Common myeloid progenitor, CD34-positive (primary cell): ENCODE results near the gene KDM2B.
A peak's percentile ranks its signal among the peaks of the same experiment; 100 is the strongest.
"Not testable (repeated sequence)": the region's sequence is repeated elsewhere in the genome, so short reads cannot be mapped to it uniquely, and the experiment has no call there.

ENCODE experiments used
- CTCF ChIA-PET: fragments of 350-600 bp; sonication (Branson Sonifier 250); formaldehyde crosslinking; loops from one replicate; lab custom pipeline; 2021; ENCODE audit warnings: antibody characterized with exemption; lab: Charles Lee
- POLR2A ChIA-PET: fragments of 350-600 bp; sonication (Branson Sonifier 250); formaldehyde crosslinking; loops from one replicate; lab custom pipeline; 2021; ENCODE audit warnings: antibody characterized with exemption; lab: Charles Lee
- DNase-seq, 3 donors: peaks; one replicate each; pipeline versions ENCODE4 v3.0.0 to v3.0.0-alpha.2; 2013
- H3K27ac ChIP-seq, 2 experiments: 1 replicate in 1 of 2; 2 replicates in 1 of 2; pipeline ENCODE4 v1.7.0; 2013; ENCODE audit warnings: inconsistent platforms in 2 of 2, low read length in 2 of 2, mild to moderate bottlenecking in 2 of 2, low read depth in 1 of 2, moderate library complexity in 1 of 2; ENCODE audit not compliant: severe bottlenecking in 2 of 2, insufficient read depth in 1 of 2, poor library complexity in 1 of 2
- H3K27me3 ChIP-seq, 5 experiments: replicated peaks in 2 of 5; 1 replicate in 3 of 5; 2 replicates in 2 of 5; pipeline versions ENCODE4 v1.6.1 to v1.7.0; 2013; ENCODE audit warnings: low read length in 4 of 5, mild to moderate bottlenecking in 2 of 5, moderate library complexity in 2 of 5, inconsistent platforms in 1 of 5; ENCODE audit not compliant: insufficient read depth in 5 of 5, control insufficient read depth in 4 of 5
- H3K36me3 ChIP-seq, 4 experiments: 1 replicate in 2 of 4; 2 replicates in 2 of 4; pipeline versions ENCODE4 v1.6.1 to v1.7.0; 2013; ENCODE audit warnings: low read length in 3 of 4, control low read depth in 1 of 4, mild to moderate bottlenecking in 1 of 4; ENCODE audit not compliant: control insufficient read depth in 4 of 4, insufficient read depth in 4 of 4
- H3K4me1 ChIP-seq, 4 experiments: 1 replicate in 3 of 4; 2 replicates in 1 of 4; pipeline versions ENCODE4 v1.6.1 to v1.7.1; 2013; ENCODE audit warnings: low read length in 3 of 4, mild to moderate bottlenecking in 3 of 4, control low read depth in 1 of 4, inconsistent platforms in 1 of 4, moderate library complexity in 1 of 4; ENCODE audit not compliant: control insufficient read depth in 4 of 4, insufficient read depth in 4 of 4; ENCODE audit errors: control extremely low read depth in 1 of 4
- H3K4me3 ChIP-seq, 7 experiments: 1 replicate in 4 of 7; 2 replicates in 3 of 7; pipeline versions ENCODE4 v1.5.1 to v1.7.0; 2013; ENCODE audit warnings: mild to moderate bottlenecking in 7 of 7, low read length in 6 of 7, moderate library complexity in 6 of 7, inconsistent platforms in 2 of 7, low read depth in 2 of 7, control low read depth in 1 of 7; ENCODE audit not compliant: insufficient read depth in 4 of 7, control insufficient read depth in 1 of 7; ENCODE audit errors: extremely low read depth in 1 of 7
- H3K9me3 ChIP-seq, 5 experiments: 1 replicate in 4 of 5; 2 replicates in 1 of 5; pipeline versions ENCODE4 v1.6.1 to v1.7.1; 2013; ENCODE audit warnings: low read length in 4 of 5, mild to moderate bottlenecking in 2 of 5, inconsistent platforms in 1 of 5, low read depth in 1 of 5, moderate library complexity in 1 of 5; ENCODE audit not compliant: control insufficient read depth in 4 of 5, insufficient read depth in 2 of 5; ENCODE audit errors: control extremely low read depth in 1 of 5
- WGBS: methylation state at CpG from one replicate; pipeline ENCODE4 v1.1.5; 2013; ENCODE audit not compliant: insufficient coverage; 5-methylcytosine and 5-hydroxymethylcytosine counted together

Gene KDM2B

GRCh38 chr12:121590476-121591143, 9.8 kb upstream of the KDM2B start:
- Histone ChIP-seq H3K27ac (peak overlapping the region; percentile 69 to 88), H3K36me3 (peaks cover 0 to 2% (median 0%) of the 10 kb centered on the region in 4 experiments), H3K4me1 (peaks cover 5 to 16% (median 12%) of the 10 kb centered on the region in 4 experiments), H3K27me3 (no peaks in the 10 kb centered on the region), H3K9me3 (no peaks in the 10 kb centered on the region), H3K4me3 (peak overlapping the region in 6 of 7 experiments; percentile 26 to 82 (median 52))
- ChIA-PET CTCF (interaction anchor here (0.9 to 2.0 kb wide), 3 partner anchors 9 to 38 kb away, joined by 3 to 4 read pairs (median 3); no protein-coding TSS in a partner anchor), POLR2A (no interaction called here)
- 2% methylated on average over 7 of the region's 10 CpGs for WGBS
- peak; percentile 50 to 83 (median 79) for DNase-seq

DNA sequence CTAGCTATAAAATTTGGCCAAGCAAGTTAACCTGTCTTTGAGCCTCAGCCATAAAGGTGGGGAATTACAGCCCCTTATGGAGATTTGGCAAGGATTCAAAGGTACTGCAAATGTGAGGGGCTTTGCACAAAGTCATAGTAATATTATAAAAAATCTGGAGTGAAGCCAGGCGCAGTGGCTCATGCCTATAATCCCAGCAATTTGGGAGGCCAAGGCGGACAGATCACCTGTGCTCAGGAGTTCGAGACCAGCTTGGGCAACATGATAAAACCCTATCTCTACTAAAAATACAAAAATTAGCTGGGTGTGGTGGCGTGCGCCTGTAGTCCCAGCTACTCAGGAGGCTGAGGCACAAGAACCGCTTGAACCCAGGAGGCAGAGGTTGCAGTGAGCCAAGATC, 4.1 kb upstream of the KDM2B start:
- H3K27me3 ChIP-seq, H3K36me3 ChIP-seq, H3K27ac ChIP-seq, H3K4me3 ChIP-seq, POLR2A ChIA-PET, DNase-seq, H3K9me3 ChIP-seq: not testable (repeated sequence)
- CTCF ChIA-PET, result interaction anchor here (0.6 to 2.6 kb wide), 10 partner anchors 11 to 97 kb away, joined by 3 to 6 read pairs (median 4); no protein-coding TSS in a partner anchor
- no CpG with 5 or more reads among the region's 6 CpGs for WGBS
- peaks cover 4 to 33% (median 27%) of the 10 kb centered on the region in 4 experiments for H3K4me1 ChIP-seq

DNA sequence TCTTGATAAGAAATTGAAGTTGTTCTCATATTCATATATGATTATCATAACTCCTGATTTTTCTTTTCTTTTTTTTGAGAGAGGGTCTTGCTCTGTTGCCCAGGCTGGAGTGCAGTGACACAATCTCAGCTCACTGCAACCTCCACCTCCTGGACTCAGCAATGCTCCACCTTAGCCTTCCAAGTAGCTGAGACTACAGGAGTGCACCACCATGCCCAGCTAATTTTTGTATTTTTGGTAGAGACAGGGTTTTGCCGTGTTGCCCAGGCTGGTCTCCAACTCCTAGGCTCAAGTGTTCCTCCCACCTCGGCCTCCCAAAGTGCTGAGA, 2.5 kb upstream of the KDM2B start:
- no CpG with 5 or more reads among the region's 2 CpGs for WGBS
- H3K27me3 ChIP-seq, H3K27ac ChIP-seq, H3K4me3 ChIP-seq, POLR2A ChIA-PET, DNase-seq, H3K9me3 ChIP-seq, H3K36me3 ChIP-seq: not testable (repeated sequence)
- H3K4me1 ChIP-seq, result peaks cover 4 to 39% (median 33%) of the 10 kb centered on the region in 4 experiments
- CTCF ChIA-PET, result interaction anchor here (1.1 to 2.6 kb wide), 5 partner anchors 9 to 33 kb away, joined by 3 to 8 read pairs (median 5); no protein-coding TSS in a partner anchor

GRCh38 chr12:121582583-121583333, 1.9 kb upstream of the KDM2B start:
- WGBS, result 36% methylated on average over 5 of the region's 13 CpGs
- DNase-seq, result peak; percentile 20 to 59 (median 46)
- Histone ChIP-seq H3K9me3 (no peaks in the 10 kb centered on the region), H3K4me1 (peaks cover 4 to 44% (median 39%) of the 10 kb centered on the region in 4 experiments), H3K4me3 (peak overlapping the region in 4 of 7 experiments; percentile 70 to 86 (median 78)), H3K27me3 (no peaks in the 10 kb centered on the region), H3K36me3 (peaks cover 0 to 2% (median 0%) of the 10 kb centered on the region in 4 experiments), H3K27ac (peak overlapping the region in 1 of 2 experiments; percentile 63)
- CTCF ChIA-PET, result interaction anchor here (0.7 to 2.6 kb wide), 5 partner anchors 9 to 60 kb away, joined by 3 to 8 read pairs (median 3); no protein-coding TSS in a partner anchor
- POLR2A ChIA-PET, result no interaction called here

- H3K36me3 ChIP-seq, result peaks cover 0 to 2% (median 0%) of the 10 kb centered on the region in 4 experiments
- CTCF ChIA-PET, result interaction anchor here (0.7 to 1.3 kb wide), 7 partner anchors 29 to 88 kb away, joined by 3 to 6 read pairs (median 3); partner anchors contain the start of gene MORN3
- no peaks in the 10 kb centered on the region for H3K27me3 ChIP-seq
- H3K4me3 ChIP-seq, result peak overlapping the region in 6 of 7 experiments; percentile 54 to 86 (median 78)
- POLR2A ChIA-PET, result interaction anchor here (0.6 to 1.0 kb wide), 2 partner anchors 87 to 107 kb away, joined by 3 read pairs; no protein-coding TSS in a partner anchor
- WGBS, result 2% methylated on average over 13 of the region's 17 CpGs
- peak; percentile 26 to 50 (median 39) for DNase-seq
- H3K9me3 ChIP-seq, result no peaks in the 10 kb centered on the region
- H3K4me1 ChIP-seq, result peaks cover 6 to 53% (median 47%) of the 10 kb centered on the region in 4 experiments
- peak overlapping the region in 1 of 2 experiments; percentile 63 for H3K27ac ChIP-seq
Observed at GRCh38 chr12:121581686-121582429, 1.0 kb upstream of the KDM2B start.

DNA sequence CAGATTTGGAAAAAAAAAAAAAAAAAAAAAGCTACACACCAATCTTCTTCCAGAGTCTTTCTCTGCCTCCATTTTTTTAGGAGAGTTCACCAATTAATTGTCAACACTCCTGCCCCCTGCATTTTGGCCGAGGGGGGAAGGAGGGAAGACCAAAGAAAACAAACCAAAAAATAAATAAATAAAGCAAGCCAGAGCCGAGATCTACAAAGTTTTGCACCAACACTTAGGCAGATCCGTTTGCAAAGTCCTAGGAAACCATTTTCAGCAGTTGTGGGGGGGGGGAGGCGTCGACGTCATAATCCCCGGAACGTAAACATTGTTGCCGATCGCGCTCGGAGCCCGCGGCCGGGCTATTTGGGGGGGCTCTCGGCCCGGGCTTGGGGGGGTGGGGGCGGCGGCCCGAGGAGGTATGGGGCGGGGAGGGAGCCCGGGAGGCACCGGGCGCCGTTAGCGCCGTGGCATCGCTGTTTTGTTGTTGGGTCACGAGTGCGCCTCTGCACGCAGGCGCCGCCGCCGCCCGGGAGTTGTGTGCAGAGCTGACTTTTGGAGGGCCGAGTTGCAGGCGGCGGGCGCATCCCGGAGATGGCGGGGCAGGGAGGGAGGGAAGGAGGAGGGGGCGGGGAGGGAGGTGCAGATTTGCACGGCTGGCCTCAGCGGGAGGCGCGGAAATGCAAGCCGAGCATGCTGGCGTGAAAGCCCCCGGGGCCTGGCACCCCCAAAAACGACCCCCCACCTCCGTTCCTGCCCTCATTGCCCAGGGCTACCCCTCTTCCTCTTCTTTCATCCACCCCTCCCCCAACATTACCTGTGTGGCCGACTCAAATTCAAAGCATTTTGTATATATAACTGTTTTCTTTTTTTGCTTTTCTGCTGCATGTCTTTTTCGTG, 598 bp downstream of the KDM2B start:
- CTCF ChIA-PET, result interaction anchor here (0.8 to 1.7 kb wide), 3 partner anchors 21 to 89 kb away, joined by 4 to 5 read pairs (median 4); partner anchors contain the start of gene ORAI1
- no peaks in the 10 kb centered on the region for H3K9me3 ChIP-seq
- no peaks in the 10 kb centered on the region for H3K27me3 ChIP-seq
- WGBS, result 0% methylated on average over 7 of the region's 54 CpGs
- POLR2A ChIA-PET, result interaction anchor here (0.5 to 1.4 kb wide), 6 partner anchors 40 to 80 kb away, joined by 3 to 4 read pairs (median 4); partner anchors contain the start of gene ORAI1
- peak; percentile 69 to 88 (median 85) for DNase-seq
- H3K36me3 ChIP-seq, result peaks cover 0 to 13% (median 11%) of the 10 kb centered on the region in 4 experiments
- peaks cover 6 to 55% (median 48%) of the 10 kb centered on the region in 4 experiments for H3K4me1 ChIP-seq
- peak overlapping the region; percentile 68 to 85 for H3K27ac ChIP-seq
- peak overlapping the region; percentile 46 to 86 (median 71) for H3K4me3 ChIP-seq
